K562 (cell line): ENCODE data around the gene SPEG. TPM values are rescaled to one million over a fixed set of nuclear protein-coding genes. Genes with fewer than 3 reads are reported as not detected.

Experiments used
- ATAC-seq: fragments of 200-7000 bp; cut with Tn5 transposase; 3 replicates; pipeline ENCODE4 v1.9.1; 2020; ENCODE audit warnings: moderate library complexity
- BruUV-seq: library from RNA; stranded (reverse); fragments of 400-500 nt; replicated peaks from 2 replicates; lab custom pipeline; 2021; lab: Mats Ljungman, UMichigan
- CTCF ChIA-PET: fragments of 300-600 bp; formaldehyde crosslinking; extraction: SDS; loops from one replicate; lab custom pipeline; 2021; ENCODE audit warnings: low intra/inter-chr PET ratio; lab: Yijun Ruan, JAX
- POLR2A ChIA-PET: fragments of 300-600, 350-650 bp; sonication (Branson Sonifier 250); formaldehyde crosslinking; extraction: SDS; loops from one replicate; lab custom pipeline; 2021; ENCODE audit warnings: antibody characterized with exemption, inconsistent platforms; lab: Yijun Ruan, JAX
- DNase-seq, 4 experiments: peaks; one replicate each; pipeline versions ENCODE4 v3.0.0 to v3.0.0-alpha.2; 2011 to 2018; ENCODE audit warnings: low spot score in 3 of 4, mixed read lengths in 3 of 4; ENCODE audit errors: extremely low read depth in 1 of 4
- FAIRE-seq: peaks from 2 replicates; lab custom pipeline; 2011; peaks lifted over from hg19 to GRCh38; lab: Jason Lieb, UNC
- H2AFZ ChIP-seq: 2 replicates; pipeline ENCODE4 v1.6.0; 2011; ENCODE audit warnings: low read depth, low read length, control low read depth, inconsistent platforms
- H3K27ac ChIP-seq: fragments of 200-600 bp; 3 replicates; pipeline ENCODE4 v1.8.0; 2011; ENCODE audit warnings: low read depth, mild to moderate bottlenecking, control low read depth, inconsistent platforms, low read length, moderate library complexity, mixed read lengths; ENCODE audit errors: extremely low read depth
- H3K27me3 ChIP-seq, 2 experiments: fragments of 300-600 bp in 1 of 2; 2 replicates in 1 of 2; 3 replicates in 1 of 2; pipeline versions ENCODE4 v1.6.0 to v1.8.0; 2011; ENCODE audit warnings: inconsistent platforms in 2 of 2, low read length in 2 of 2, mild to moderate bottlenecking in 1 of 2, mixed read lengths in 1 of 2, moderate library complexity in 1 of 2; ENCODE audit not compliant: control insufficient read depth in 2 of 2, insufficient read depth in 2 of 2
- H3K36me3 ChIP-seq: fragments of 300-600 bp; 3 replicates; pipeline ENCODE4 v1.8.0; 2011; ENCODE audit warnings: mild to moderate bottlenecking, low read length, inconsistent platforms; ENCODE audit not compliant: control insufficient read depth, insufficient read depth
- H3K4me1 ChIP-seq, 2 experiments: fragments of 200-600 bp in 1 of 2; replicated peaks in 1 of 2; 2 replicates in 1 of 2; 3 replicates in 1 of 2; pipeline versions ENCODE4 v1.5.1 to v1.8.0; 2011; ENCODE audit warnings: inconsistent platforms in 2 of 2, low read length in 2 of 2, mild to moderate bottlenecking in 1 of 2, mixed read lengths in 1 of 2, moderate library complexity in 1 of 2; ENCODE audit not compliant: control insufficient read depth in 2 of 2, insufficient read depth in 2 of 2
- H3K4me2 ChIP-seq: 2 replicates; pipeline ENCODE4 v1.6.1; 2011; ENCODE audit warnings: low read length, control low read depth, inconsistent platforms, mixed read lengths; ENCODE audit not compliant: insufficient read depth
- H3K4me3 ChIP-seq: fragments of 200-600 bp; sonication (generic), shearing (Covaris generic); 2 replicates; pipeline ENCODE4 v1.5.1; 2016; ENCODE audit warnings: control low read depth, inconsistent platforms
- H3K79me2 ChIP-seq: fragments of 200-600 bp; 3 replicates; pipeline ENCODE4 v1.8.0; 2011; ENCODE audit warnings: low read length, inconsistent platforms; ENCODE audit not compliant: control insufficient read depth, insufficient read depth
- H3K9ac ChIP-seq, 2 experiments: 2 replicates each; pipeline versions ENCODE4 v1.6.0 to v1.6.1; 2011; ENCODE audit warnings: low read depth in 2 of 2, low read length in 2 of 2, control low read depth in 1 of 2, inconsistent platforms in 1 of 2, mild to moderate bottlenecking in 1 of 2, mixed read lengths in 1 of 2; ENCODE audit not compliant: insufficient read depth in 1 of 2
- H3K9me1 ChIP-seq: one replicate; pipeline ENCODE4 v1.6.0; 2011; ENCODE audit warnings: inconsistent platforms, mild to moderate bottlenecking, low read length, moderate library complexity; ENCODE audit not compliant: control insufficient read depth, insufficient read depth
- H3K9me3 ChIP-seq: replicated peaks from 2 replicates; pipeline ENCODE4 v1.5.1; 2011; ENCODE audit warnings: low read depth, low read length, inconsistent platforms; ENCODE audit not compliant: control insufficient read depth, insufficient read depth
- H4K20me1 ChIP-seq: replicated peaks from 2 replicates; pipeline ENCODE4 v1.6.1; 2011; ENCODE audit warnings: low read length, inconsistent platforms, mixed read lengths; ENCODE audit not compliant: control insufficient read depth, insufficient read depth
- POLR3G ChIP-seq: IDR thresholded peaks from 2 replicates; pipeline ENCODE4 v1.6.1; 2011; ENCODE audit not compliant: insufficient read length, insufficient replicate concordance; ENCODE audit errors: extremely low read depth
- SNRNP70 ChIP-seq: fragments of 200-400 bp; formaldehyde crosslinking; optimal IDR thresholded peaks from 2 replicates; pipeline ENCODE3; 2017; ENCODE audit warnings: low read depth, low read length
- STAT5A ChIP-seq: IDR thresholded peaks from 2 replicates; pipeline ENCODE4 v1.6.1; 2012; ENCODE audit warnings: low read length, inconsistent platforms, borderline replicate concordance
- THAP12 ChIP-seq: fragments of 250-450 bp; sonication (Bioruptor Pico); IDR thresholded peaks from 2 replicates; pipeline ENCODE4 v1.9.0; 2021; ENCODE audit warnings: mild to moderate bottlenecking, inconsistent platforms
- TSC22D4 ChIP-seq: fragments of 450-650 bp; IDR thresholded peaks from 2 replicates; pipeline ENCODE4 v1.6.1; 2016; ENCODE audit warnings: missing genetic modification characterization, missing biosample characterization, control low read depth
- ZNF133 ChIP-seq: fragments of 250-450 bp; sonication (Bioruptor Pico); IDR thresholded peaks from 2 replicates; pipeline ENCODE4 v1.4.0; 2020; ENCODE audit warnings: mild to moderate bottlenecking
- ZNF263 ChIP-seq: sonication (generic); formaldehyde crosslinking; IDR thresholded peaks from 2 replicates; pipeline ENCODE4 v1.8.0; 2022; ENCODE audit warnings: mild to moderate bottlenecking, missing genetic modification reagents, borderline replicate concordance
- ZNF347 ChIP-seq: fragments of 450-650 bp; formaldehyde crosslinking; IDR thresholded peaks from 2 replicates; pipeline ENCODE4 v1.4.0; 2020; ENCODE audit warnings: low read depth, mild to moderate bottlenecking, moderate library complexity
- ZNF699 ChIP-seq: fragments of 250-450 bp; sonication (Bioruptor Pico); IDR thresholded peaks from 2 replicates; pipeline ENCODE4 v1.8.0; 2021; ENCODE audit warnings: mild to moderate bottlenecking, moderate library complexity; ENCODE audit not compliant: insufficient replicate concordance
- ZNF780A ChIP-seq: fragments of 250-450 bp; sonication (Bioruptor Pico); IDR thresholded peaks from 2 replicates; pipeline ENCODE4 v1.5.0; 2021; ENCODE audit warnings: mild to moderate bottlenecking
- WGBS: fragments of 100-300 bp; shearing (Covaris generic); methylation state at CpG from one replicate; pipeline ENCODE4 v1.1.6; 2016; ENCODE audit warnings: low coverage, mixed read lengths; ENCODE audit not compliant: insufficient coverage; ENCODE audit errors: missing lambda C conversion rate; 5-methylcytosine and 5-hydroxymethylcytosine counted together
- in situ Hi-C: fragments of 300-500 bp; cut with MboI; formaldehyde crosslinking; loops from 4 replicates; pipeline ENCODE4 v1.15.0; 2018; ENCODE audit warnings: inconsistent platforms, mixed read lengths
- intact Hi-C: fragments of 100-400 bp; cut with micrococcal nuclease; formaldehyde crosslinking; loops from 2 replicates; pipeline ENCODE4 v1.14.2; 2022
- polyA plus RNA-seq, 8 experiments: library from polyadenylated mRNA; depleted of rRNA in 4 of 8; stranded (reverse) in 5 of 8; unstranded in 3 of 8; fragments of >200 nt; fragmentation: Nextera tagmentation in 2 of 8; fragmentation: Illumina TruSeq in 1 of 8; extraction: Ambion mirVana in 2 of 8; extraction: Trizol in 1 of 8; gene quantifications; 2 replicates each; pipeline versions ENCODE4 v1.2.1 to v1.2.3, GENCODE V29; 2011 to 2014; ENCODE audit warnings: inconsistent platforms in 1 of 8, missing spikeins in 1 of 8
- total RNA-seq, 7 experiments: library from RNA; depleted of rRNA in 6 of 7; stranded (reverse); fragments of >200 nt in 6 of 7; fragmentation: Illumina TruSeq in 2 of 7; extraction: Trizol in 2 of 7; gene quantifications; 2 replicates each; pipeline versions ENCODE4 v1.2.1 to v1.2.3, GENCODE V29; 2011 to 2021; ENCODE audit warnings: low replicate concordance in 1 of 7
- TF ChIP-seq, protein P1 (sequence below): fragments of 450-650 bp; IDR thresholded peaks from 2 replicates; pipeline ENCODE4 v1.6.1; 2017; ENCODE audit warnings: antibody characterized with exemption
- TF ChIP-seq, protein P2 (sequence below): sonication (generic); IDR thresholded peaks from 2 replicates; pipeline ENCODE4 v1.6.1; 2016
- TF ChIP-seq, protein P3 (sequence below): sonication (generic); formaldehyde crosslinking; IDR thresholded peaks from 2 replicates; pipeline ENCODE4 v1.8.0; 2022; ENCODE audit warnings: missing genetic modification reagents, mild to moderate bottlenecking, moderate library complexity, borderline replicate concordance

SPEG gene
- total and polyA plus RNA-seq, 9 of the 15 experiments (the other 6 are each of a cell fraction or from before 2014, with no cell fraction given) = 0.49 to 8.7 (median 3.0) TPM

DNA sequence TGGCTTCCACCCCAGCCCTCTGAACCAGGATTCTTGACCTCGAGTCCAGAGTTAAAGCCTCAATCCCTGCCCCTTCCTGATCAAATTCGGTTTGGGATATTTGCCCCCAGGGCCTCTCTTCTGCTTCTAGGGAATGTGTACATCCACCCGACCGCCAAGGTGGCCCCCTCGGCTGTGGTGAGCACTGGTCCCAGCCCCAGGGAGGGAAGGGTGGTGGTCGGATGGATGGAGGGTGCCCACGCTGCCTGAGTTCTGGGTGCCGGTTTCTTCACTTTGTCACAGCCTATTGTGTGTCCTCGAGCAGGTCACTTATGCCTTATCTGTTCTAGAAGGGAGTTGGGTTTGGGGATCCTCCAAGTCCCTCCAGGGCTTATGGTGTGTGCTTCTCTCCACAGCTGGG is 70.9 kb downstream of the SPEG start:
- no peak for TF ChIP-seq STAT5A
- no peak for TF ChIP-seq ZNF780A (CRISPR knock-in tag)
- TF ChIP-seq, protein P1, sequence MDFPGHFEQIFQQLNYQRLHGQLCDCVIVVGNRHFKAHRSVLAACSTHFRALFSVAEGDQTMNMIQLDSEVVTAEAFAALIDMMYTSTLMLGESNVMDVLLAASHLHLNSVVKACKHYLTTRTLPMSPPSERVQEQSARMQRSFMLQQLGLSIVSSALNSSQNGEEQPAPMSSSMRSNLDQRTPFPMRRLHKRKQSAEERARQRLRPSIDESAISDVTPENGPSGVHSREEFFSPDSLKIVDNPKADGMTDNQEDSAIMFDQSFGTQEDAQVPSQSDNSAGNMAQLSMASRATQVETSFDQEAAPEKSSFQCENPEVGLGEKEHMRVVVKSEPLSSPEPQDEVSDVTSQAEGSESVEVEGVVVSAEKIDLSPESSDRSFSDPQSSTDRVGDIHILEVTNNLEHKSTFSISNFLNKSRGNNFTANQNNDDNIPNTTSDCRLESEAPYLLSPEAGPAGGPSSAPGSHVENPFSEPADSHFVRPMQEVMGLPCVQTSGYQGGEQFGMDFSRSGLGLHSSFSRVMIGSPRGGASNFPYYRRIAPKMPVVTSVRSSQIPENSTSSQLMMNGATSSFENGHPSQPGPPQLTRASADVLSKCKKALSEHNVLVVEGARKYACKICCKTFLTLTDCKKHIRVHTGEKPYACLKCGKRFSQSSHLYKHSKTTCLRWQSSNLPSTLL = no peak
- TF ChIP-seq, protein P2, sequence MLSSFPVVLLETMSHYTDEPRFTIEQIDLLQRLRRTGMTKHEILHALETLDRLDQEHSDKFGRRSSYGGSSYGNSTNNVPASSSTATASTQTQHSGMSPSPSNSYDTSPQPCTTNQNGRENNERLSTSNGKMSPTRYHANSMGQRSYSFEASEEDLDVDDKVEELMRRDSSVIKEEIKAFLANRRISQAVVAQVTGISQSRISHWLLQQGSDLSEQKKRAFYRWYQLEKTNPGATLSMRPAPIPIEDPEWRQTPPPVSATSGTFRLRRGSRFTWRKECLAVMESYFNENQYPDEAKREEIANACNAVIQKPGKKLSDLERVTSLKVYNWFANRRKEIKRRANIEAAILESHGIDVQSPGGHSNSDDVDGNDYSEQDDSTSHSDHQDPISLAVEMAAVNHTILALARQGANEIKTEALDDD = no peak
- no peak for TF ChIP-seq ZNF263 (CRISPR knock-in tag)
- no peak for TF ChIP-seq ZNF699 (CRISPR knock-in tag)
- TF ChIP-seq ZNF347 = no peak
- TF ChIP-seq, protein P3, sequence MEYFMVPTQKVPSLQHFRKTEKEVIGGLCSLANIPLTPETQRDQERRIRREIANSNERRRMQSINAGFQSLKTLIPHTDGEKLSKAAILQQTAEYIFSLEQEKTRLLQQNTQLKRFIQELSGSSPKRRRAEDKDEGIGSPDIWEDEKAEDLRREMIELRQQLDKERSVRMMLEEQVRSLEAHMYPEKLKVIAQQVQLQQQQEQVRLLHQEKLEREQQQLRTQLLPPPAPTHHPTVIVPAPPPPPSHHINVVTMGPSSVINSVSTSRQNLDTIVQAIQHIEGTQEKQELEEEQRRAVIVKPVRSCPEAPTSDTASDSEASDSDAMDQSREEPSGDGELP (CRISPR knock-in tag) = no peak
- TF ChIP-seq ZNF133 (CRISPR knock-in tag) = no peak
- no peak for TF ChIP-seq POLR3G
- no peak for TF ChIP-seq TSC22D4 (tag)
- no peak for TF ChIP-seq SNRNP70
- no peak for TF ChIP-seq THAP12 (CRISPR knock-in tag)
- peaks cover 50% of the 10 kb centered on the region; the same call in 2 of the 3 replicates for H3K36me3 ChIP-seq
- ChIA-PET POLR2A (interaction anchor here (1.3 kb wide), 1 partner anchor 13 kb away, joined by 3 read pairs; no protein-coding TSS in a partner anchor), CTCF (no interaction called here)
- no peak overlapping the region for H2AFZ ChIP-seq
- no peak for FAIRE-seq
- no peak for ATAC-seq
- H3K9me1 ChIP-seq = no peaks in the 10 kb centered on the region
- H3K4me1 ChIP-seq = peaks cover 53 to 75% of the 10 kb centered on the region in 2 experiments
- H3K79me2 ChIP-seq = peaks cover 26% of the 10 kb centered on the region
- no peak overlapping the region for H3K4me2 ChIP-seq
- peak overlapping the region in 1 of 2 experiments; percentile 43; a peak in 1 of 4 replicates for H3K9ac ChIP-seq
- no peaks in the 10 kb centered on the region for H3K9me3 ChIP-seq
- WGBS = 73% methylated on average over 5 of the region's 9 CpGs
- intact Hi-C loops (no loop called here), in situ Hi-C loops (no loop called here)
- DNase-seq = no peak
- H3K4me3 ChIP-seq = no peak overlapping the region
- no peaks in the 10 kb centered on the region for H3K27me3 ChIP-seq
- no TSS peak for BruUV-seq
- H4K20me1 ChIP-seq = no peaks in the 10 kb centered on the region
- H3K27ac ChIP-seq = no peak overlapping the region
